GM18526 (cell line): ENCODE results near the gene DNAJC27.

Experiments
- POLR2A ChIP-seq: IDR thresholded peaks from 3 replicates; pipeline ENCODE4 v1.6.1; 2011; ENCODE audit not compliant: insufficient read length; ENCODE audit errors: extremely low read depth

DNAJC27 gene

DNA sequence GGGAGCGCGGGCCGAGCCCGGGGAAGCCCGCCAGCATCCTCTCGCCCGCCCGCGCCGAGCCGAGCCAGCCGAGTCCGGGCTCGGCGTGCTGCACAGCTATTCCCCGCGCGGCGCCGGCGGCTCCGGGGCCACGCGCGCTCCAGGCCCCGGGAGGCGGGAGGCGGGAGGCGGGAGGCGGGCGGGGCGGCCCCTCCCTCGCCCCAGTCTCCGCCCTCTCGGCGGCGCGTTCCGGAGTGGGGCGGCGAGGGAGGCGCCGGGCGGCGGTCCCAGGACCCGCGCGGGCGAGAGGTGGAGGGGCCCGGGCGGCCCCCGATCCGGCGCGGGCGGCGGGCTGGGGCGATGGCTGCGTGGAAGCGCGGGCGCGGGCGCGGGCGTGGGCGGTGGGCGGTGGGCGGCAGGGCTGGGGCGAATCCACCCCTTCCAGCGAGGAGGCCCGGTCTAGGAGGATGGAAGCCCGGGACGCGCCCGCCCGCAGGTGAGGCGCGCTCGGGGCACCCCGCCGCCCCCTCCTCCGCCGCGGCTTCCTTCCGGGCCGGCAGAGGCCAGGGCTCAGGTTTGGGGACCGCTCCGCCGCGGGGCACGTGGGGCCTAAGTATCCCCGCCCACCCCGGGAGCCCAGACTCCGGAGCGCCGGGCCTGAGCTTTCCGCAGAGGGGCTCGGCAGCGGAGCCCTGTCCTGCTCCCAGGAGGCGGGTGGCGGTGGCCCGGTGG, 51.5 kb downstream of the DNAJC27 start, which contains the start of gene ADCY3:
Gene ADCY3 (minus strand): TSS at position 140 of the 711 bp plus-strand sequence. CDS start 1,250 bp downstream, outside the sequence.
- TF ChIP-seq POLR2A: peak; percentile 24

DNA sequence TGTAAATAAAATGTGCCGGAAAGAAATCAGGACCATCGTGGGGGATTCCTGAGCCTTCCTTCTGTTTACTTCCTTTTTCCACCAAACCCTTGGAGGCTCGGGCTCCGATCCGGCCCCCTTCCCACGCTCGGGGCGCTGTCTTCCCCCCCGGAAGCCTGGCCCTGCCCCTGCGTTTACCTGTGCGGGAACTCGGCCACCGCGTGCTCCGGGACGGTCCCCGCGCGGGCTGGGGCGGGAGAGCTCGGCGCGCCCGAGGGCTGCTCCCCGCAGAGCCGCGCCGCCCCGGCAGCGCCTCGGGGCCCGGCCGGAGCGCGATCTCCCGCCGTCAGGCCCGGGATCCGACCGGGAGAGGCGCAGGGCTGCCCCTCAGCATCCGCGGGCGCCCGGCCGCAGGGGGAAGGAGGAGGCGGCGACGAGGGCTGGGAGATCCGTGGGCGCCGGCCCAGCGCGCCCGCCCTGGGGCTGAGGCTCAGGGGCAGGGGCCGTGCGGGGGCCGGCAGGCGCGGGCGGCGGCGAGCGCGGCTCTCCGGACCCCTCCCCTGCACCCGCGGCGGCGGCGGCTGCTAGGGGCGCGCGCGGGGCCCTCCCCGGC, 52.2 kb downstream of the DNAJC27 start:
- TF ChIP-seq POLR2A: no peak

DNA sequence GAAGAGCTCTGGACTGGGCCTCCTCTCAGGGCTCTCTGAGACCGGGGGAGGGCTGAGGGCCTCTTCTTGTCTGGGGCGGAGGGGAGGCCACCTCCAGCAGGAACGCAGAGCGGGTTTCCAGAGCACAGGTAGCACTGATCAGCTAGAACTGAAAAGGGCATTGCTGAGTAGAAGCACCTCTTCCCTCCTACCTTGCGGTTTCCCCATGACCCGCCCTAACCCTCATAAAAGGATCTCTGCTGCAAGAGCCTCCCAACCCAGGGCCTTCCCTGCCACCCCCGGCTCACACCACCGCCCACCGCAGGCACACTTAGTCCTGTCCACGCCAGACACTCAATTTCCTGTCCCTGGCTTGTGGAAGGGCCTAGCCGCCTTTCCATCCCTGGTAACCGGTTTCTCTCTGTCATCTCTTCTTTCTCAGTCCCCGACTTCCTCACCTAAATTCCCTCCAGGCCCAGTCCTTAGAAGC, 52.7 kb downstream of the DNAJC27 start:
- TF ChIP-seq POLR2A: no peak

DNA sequence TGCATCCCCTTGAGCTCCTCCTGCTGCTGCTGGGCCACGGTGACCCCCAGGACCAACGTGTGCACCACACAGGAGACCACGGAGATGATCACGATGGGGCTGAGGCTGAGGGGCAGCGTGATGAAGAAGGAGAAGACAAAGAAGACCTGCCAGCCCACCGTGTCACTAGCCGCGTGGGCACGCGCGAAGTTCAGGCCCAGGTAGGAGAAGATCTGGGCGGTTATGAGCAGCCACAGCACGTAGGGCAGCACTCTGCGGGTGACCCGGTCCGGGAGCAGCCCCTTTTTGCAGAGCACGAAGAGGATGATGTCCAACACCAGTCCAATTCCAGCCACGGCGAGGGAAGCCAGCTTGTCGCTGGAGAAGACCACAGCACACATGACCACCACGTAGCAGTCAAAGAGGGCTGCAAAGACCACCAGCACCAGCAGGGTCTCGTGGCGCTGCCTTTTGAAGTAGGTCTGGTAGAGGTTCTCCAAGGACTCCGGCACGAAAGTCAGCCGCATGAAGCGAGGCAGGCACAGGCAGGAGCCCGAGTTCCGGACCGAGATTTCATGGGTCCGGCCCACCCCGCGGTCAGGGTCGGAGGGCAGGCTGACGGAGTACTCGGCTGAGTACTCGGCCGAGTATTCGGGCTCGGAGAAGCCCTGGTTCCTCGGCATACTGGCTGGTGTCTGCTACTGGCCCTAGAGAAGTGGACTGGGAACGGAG, 53.3 kb downstream of the DNAJC27 start:
- TF ChIP-seq POLR2A: no peak

DNA sequence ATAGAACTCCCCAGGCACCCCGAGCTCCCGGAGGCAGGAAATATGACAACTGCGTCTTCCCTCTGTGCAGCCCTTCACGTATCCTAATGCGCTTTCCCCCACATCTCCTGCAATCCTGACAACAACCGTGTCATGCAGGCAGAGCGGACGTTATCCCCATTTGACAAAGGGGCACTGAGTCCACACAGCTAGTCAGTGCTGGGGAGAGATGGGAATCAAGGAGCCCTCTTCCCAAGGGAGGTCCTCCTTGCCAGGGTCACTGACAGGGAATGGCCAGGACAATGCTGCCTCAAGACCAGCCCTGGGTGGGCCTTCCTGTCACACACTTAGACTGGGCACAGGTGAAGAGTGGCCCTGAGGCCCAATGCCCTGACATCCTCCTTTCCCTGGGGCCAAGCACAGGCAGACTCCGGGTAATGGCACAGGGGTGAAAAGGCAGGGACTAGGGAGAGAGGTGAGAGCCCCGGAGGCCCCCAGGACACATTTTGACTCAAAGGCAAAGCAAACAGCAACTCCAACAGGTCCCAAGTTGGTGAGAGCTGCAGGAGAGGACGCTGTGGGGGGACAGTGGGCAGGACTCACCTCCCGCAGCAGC, 53.9 kb downstream of the DNAJC27 start:
- no peak for TF ChIP-seq POLR2A

DNA sequence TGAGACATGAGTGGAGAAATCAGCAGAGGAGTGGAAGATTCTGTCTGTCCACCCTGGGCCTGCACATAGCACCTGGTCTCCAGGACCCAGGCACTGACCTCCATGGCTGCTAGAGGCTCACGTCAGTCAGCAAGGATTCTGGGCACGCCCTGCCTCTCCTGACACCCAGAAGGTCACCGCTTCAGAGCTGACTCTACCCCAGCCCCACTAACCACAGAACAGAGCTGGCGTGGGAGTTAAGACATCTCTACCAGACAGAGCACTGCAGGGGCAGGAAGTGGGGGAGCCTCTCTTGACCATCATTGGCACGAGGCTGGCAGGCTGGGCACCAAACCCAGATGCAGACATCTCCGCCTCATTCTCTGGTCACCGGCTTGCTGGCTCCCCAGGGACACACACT, 54.7 kb downstream of the DNAJC27 start:
- TF ChIP-seq POLR2A: no peak

DNA sequence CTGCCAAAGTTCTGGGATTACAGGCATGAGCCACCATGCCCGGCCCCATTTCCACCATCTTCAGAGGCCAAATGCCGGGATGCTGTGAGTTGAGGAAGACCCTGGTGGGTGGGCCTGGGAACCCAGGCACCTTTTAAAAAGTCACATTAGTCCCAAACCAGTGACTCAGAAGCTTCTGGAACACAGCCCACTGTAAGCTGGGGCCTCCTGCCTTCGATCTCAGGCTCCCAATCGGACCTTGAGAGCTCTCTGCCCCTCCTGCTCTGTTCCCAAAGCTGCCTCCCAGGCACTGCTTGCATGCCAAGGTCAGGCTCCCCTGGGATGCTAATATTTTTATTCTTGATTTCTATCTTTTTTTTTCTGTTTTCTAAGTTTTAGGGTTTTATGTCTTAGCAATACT, 56.0 kb downstream of the DNAJC27 start:
- TF ChIP-seq POLR2A: no peak

DNA sequence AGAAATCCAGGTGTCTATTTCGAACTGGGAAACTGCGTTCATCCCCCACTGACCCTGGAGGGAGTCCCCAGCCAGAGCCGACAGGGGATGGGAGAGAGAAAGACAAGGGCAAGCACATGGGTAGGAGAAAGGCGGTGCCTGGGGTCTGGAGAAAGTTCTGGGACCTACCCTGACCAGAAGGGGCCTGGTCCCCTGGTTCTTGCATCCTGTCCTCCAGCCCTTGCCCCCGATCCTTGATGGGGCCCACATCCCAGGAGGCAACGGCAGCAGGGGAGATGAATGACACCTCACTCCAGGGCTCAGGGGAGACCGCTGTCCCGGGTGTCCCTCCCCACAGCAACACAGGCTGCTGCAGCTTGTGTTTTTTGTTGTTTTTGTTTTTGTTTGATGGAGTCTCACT, 56.6 kb downstream of the DNAJC27 start:
- TF ChIP-seq POLR2A: no peak

DNA sequence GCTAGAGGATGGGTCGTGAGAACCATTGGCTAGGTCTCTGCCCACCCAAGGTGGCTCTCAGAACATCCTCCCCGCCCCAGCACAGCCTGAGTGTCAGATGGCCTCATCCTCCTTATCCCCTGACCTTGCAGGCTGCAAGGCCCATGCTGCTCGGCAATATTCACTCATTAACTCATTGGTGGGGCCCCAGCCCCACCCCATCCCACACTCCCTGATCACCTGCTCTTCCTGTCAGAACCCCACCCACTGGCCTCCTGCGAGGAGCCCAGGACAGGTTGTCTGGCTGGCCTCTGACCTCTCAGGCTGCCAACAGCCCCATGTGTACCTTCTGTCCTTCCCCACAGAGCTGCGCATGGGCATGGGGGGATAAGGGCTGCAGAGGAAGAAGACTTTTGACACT, 57.0 kb downstream of the DNAJC27 start:
- no peak for TF ChIP-seq POLR2A

DNA sequence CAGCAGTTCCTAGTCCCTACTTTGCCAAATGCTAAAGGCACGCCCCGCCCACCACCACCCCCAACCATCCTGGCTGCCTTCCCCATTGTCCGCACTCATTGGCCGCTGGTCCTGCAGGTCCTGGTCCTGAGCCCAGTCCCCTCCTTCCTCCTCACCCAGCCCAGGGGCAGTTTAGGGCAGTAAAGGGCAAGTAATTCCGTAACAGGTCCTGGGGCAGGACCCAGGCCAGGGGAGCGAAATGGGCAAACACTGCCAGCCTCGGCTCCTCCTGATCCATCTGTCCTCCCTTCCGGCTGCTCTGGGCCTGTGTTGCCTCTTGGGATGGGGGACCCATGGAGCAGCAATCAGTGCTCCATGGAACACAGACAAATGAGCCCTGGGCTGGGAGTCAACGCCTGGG, 57.8 kb downstream of the DNAJC27 start:
- no peak for TF ChIP-seq POLR2A

DNA sequence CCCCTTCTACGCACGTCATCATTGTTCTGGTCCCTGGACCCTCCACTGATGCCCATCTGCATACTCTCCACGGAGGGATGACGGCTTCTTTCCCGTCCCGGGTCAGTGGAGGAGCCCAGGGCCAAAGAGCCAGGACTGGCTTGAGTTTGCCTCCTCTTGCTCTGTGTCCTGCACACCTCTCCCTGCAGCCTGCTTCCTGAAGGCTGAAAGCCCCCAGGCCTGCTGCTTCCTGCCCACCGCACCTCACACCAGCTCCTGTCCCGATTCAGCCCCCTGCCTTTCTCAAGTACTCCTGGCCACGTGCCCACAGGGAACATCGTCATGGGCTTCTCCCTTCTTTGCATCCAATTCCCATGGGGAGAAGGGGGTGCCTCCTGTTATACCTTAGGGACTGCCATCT, 58.8 kb downstream of the DNAJC27 start:
- TF ChIP-seq POLR2A: no peak

DNA sequence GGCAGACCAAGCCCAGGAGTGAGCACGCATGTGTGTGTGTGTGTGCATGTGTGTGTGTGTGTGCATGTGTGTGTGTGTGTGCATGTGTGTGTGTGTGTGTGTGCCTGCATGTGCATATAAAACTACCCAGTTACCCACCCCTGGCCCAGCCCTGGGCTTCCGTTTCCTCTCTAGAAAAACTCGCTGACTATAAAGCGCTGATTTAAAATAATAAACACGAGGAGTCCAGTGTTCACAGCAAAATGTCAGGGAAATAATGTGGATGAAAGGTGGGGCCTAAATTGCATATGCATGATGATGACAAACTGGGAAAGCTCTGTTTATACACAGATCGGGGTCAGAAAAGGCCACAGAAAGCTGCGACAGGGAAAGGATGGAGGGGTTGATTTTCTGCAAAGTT, 59.2 kb downstream of the DNAJC27 start:
- no peak for TF ChIP-seq POLR2A

DNA sequence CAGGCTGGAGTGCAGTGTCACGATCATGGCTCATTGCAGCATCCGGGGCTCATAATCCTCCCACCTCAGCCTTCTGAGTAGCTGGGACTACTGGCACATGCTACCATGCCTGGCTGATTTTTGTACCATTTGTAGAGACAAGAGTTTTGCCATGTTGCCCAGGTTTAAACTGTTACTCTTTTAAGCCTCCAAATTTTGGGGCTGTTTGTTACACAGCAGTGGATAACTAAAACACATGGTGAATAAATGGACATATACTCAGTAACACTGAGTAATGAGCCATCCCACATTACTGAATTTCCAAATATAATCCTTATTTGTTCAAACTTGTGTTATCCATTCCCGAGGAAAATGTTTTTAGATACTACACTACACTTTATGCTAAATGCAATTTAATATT, 61.5 kb downstream of the DNAJC27 start:
- TF ChIP-seq POLR2A: no peak

DNA sequence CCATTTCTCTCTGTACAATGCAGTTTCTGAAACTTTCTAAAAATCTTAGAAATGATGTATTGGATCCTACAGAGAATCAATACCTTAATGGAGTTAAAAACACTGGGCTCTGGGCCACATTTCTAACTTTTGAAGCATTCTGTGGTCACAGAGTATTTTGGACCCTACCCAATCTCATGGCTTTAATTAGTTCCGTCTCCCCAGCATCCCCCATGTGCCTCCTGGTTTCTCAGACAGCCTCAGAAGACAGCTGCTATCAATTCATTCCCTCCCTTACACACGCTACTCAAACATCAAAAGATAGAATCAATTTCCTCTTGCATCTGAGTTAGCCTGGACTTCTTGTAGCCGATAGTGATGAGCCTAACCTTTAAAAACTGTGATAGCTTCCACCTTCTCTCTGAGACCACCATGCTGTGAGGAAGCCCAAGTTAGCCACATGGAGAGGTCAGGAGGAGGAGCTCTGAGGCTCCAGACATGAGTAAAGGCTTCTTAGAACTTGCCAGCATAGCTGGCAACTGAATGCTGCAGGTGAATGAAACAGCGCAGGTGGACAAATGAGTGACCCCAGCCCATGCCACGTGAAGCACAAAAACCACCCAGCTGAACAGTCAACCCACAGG, 62.1 kb downstream of the DNAJC27 start:
- no peak for TF ChIP-seq POLR2A

DNA sequence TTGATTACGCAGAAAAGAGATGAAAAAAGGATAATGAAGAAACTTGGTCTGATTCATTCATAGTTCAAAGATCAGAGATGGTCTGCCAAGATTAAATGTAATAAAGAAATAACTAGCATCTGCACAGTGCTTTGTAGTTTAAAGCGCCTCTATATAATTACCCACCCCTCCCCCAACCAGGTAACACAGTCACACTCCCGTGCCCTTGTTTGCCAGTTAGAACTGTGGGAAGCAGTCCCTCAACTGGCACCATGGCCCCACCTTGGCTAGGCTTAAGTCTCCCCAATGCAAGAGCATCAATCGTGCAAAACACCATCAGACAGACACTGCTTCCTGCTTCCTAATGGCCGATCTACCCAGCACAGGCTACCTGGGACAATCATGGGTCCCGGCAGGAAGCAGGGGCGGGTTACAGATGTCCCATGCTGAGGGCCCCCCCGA, 63.3 kb downstream of the DNAJC27 start:
- TF ChIP-seq POLR2A: no peak
